HL-60 (cell line): ENCODE results near the gene KIF26B.

Source experiments
- CTCF ChIP-seq: IDR thresholded peaks from one replicate; pipeline ENCODE4 v1.5.1; 2011; ENCODE audit warnings: low read length, control low read depth, inconsistent platforms; ENCODE audit not compliant: insufficient read depth
- POLR2AphosphoS5 ChIP-seq: IDR thresholded peaks from 2 replicates; pipeline ENCODE4 v1.6.1; 2012; ENCODE audit warnings: low read depth

GRCh38 chr1:245550720-245551043 is 395.9 kb downstream of the KIF26B start:
- no peak for TF ChIP-seq POLR2AphosphoS5
- no peak for TF ChIP-seq CTCF
